WTC11 (cell line): Measurements from ENCODE around the gene FBF1. TPM values are rescaled to one million over a fixed set of nuclear protein-coding genes. Genes with fewer than 3 reads are reported as not detected.
"Not testable (repeated sequence)": the region's sequence is repeated elsewhere in the genome, so short reads cannot be mapped to it uniquely, and the experiment has no call there.

Source experiments
- ATAC-seq: fragments of 200-7000 bp; cut with Tn5 transposase; 2 replicates; pipeline ENCODE4 v1.10.0; 2021; ENCODE audit warnings: mild to moderate bottlenecking, moderate library complexity
- CTCF ChIA-PET: fragments of 300-600 bp; sonication (Branson Sonifier 250); formaldehyde crosslinking; loops from one replicate; lab custom pipeline; 2021; ENCODE audit warnings: antibody characterized with exemption; lab: Charles Lee
- POLR2A ChIA-PET: fragments of 350-600 bp; sonication (Branson Sonifier 250); formaldehyde crosslinking; loops from one replicate; lab custom pipeline; 2021; ENCODE audit warnings: antibody characterized with exemption; lab: Charles Lee
- DNase-seq: peaks from one replicate; pipeline ENCODE4 v3.0.0; 2021; ENCODE audit warnings: low spot score
- H3K27ac Mint-ChIP-seq: 2 replicates; pipeline ENCODE4 v1.8.0; 2021; ENCODE audit warnings: mixed read lengths
- H3K27me3 Mint-ChIP-seq: 2 replicates; pipeline ENCODE4 v1.8.0; 2021; ENCODE audit warnings: low read depth, mild to moderate bottlenecking, moderate library complexity, mixed read lengths
- H3K36me3 Mint-ChIP-seq: 2 replicates; pipeline ENCODE4 v1.8.0; 2021; ENCODE audit warnings: mixed read lengths
- H3K4me1 Mint-ChIP-seq: 2 replicates; pipeline ENCODE4 v1.8.0; 2022; ENCODE audit warnings: mixed read lengths
- H3K4me3 Mint-ChIP-seq: 2 replicates; pipeline ENCODE4 v1.8.0; 2021; ENCODE audit warnings: mild to moderate bottlenecking, moderate library complexity, mixed read lengths
- H3K9me3 Mint-ChIP-seq: 2 replicates; pipeline ENCODE4 v1.8.0; 2021; ENCODE audit warnings: mixed read lengths
- ARID4B ChIP-seq: sonication (generic); formaldehyde crosslinking; IDR thresholded peaks from 2 replicates; pipeline ENCODE4 v1.8.0; 2023; ENCODE audit warnings: missing genetic modification reagents, mild to moderate bottlenecking, borderline replicate concordance
- ATF3 ChIP-seq: sonication (generic); formaldehyde crosslinking; conservative IDR thresholded peaks from 2 replicates; pipeline ENCODE4 v1.8.1; 2022; ENCODE audit warnings: mild to moderate bottlenecking, missing genetic modification reagents
- EMX1 ChIP-seq: fragments of 250-450 bp; sonication (Bioruptor Pico); IDR thresholded peaks from 2 replicates; pipeline ENCODE4 v1.8.0; 2021; ENCODE audit warnings: mild to moderate bottlenecking
- ERG ChIP-seq: fragments of 250-450 bp; sonication (Bioruptor Pico); IDR thresholded peaks from 2 replicates; pipeline ENCODE4 v1.8.0; 2021; ENCODE audit warnings: mild to moderate bottlenecking
- FOXJ3 ChIP-seq: sonication (generic); formaldehyde crosslinking; IDR thresholded peaks from 2 replicates; pipeline ENCODE4 v1.9.0; 2021; ENCODE audit warnings: missing genetic modification reagents, mild to moderate bottlenecking, borderline replicate concordance
- FOXK1 ChIP-seq: sonication (generic); formaldehyde crosslinking; IDR thresholded peaks from 2 replicates; pipeline ENCODE4 v1.8.0; 2022; ENCODE audit warnings: mild to moderate bottlenecking, moderate library complexity, missing genetic modification reagents
- GABPB1 ChIP-seq: sonication (generic); formaldehyde crosslinking; IDR thresholded peaks from 2 replicates; pipeline ENCODE4 v1.8.1; 2023; ENCODE audit warnings: mild to moderate bottlenecking, missing genetic modification reagents
- GRHL2 ChIP-seq: fragments of 250-450 bp; sonication (Bioruptor Pico); IDR thresholded peaks from 2 replicates; pipeline ENCODE4 v1.8.0; 2022; ENCODE audit warnings: mild to moderate bottlenecking, moderate library complexity; ENCODE audit not compliant: insufficient replicate concordance, severe bottlenecking
- KAT7 ChIP-seq: sonication (generic); formaldehyde crosslinking; IDR thresholded peaks from 2 replicates; pipeline ENCODE4 v1.8.1; 2023; ENCODE audit warnings: missing genetic modification reagents, mild to moderate bottlenecking, borderline replicate concordance
- MXD4 ChIP-seq: fragments of 250-450 bp; sonication (Bioruptor Pico); IDR thresholded peaks from 2 replicates; pipeline ENCODE4 v1.8.0; 2021; ENCODE audit warnings: mild to moderate bottlenecking, moderate library complexity, borderline replicate concordance
- NFYB ChIP-seq: sonication (generic); formaldehyde crosslinking; conservative IDR thresholded peaks from 2 replicates; pipeline ENCODE4 v1.8.0; 2022; ENCODE audit warnings: low read depth, missing genetic modification reagents
- NR3C1 ChIP-seq: sonication (generic); formaldehyde crosslinking; conservative IDR thresholded peaks from 2 replicates; pipeline ENCODE4 v1.8.1; 2023; ENCODE audit warnings: low read depth, mild to moderate bottlenecking, missing genetic modification reagents
- RORB ChIP-seq: fragments of 250-450 bp; sonication (Bioruptor Pico); IDR thresholded peaks from 2 replicates; pipeline ENCODE4 v1.9.0; 2021; ENCODE audit warnings: mild to moderate bottlenecking
- SMAD3 ChIP-seq: sonication (generic); formaldehyde crosslinking; IDR thresholded peaks from 2 replicates; pipeline ENCODE4 v1.8.0; 2022; ENCODE audit warnings: missing genetic modification reagents, mild to moderate bottlenecking, borderline replicate concordance
- TEAD4 ChIP-seq: sonication (generic); formaldehyde crosslinking; IDR thresholded peaks from 2 replicates; pipeline ENCODE4 v1.8.0; 2022; ENCODE audit warnings: mild to moderate bottlenecking, missing genetic modification reagents
- TP53 ChIP-seq: sonication (generic); formaldehyde crosslinking; IDR thresholded peaks from 2 replicates; pipeline ENCODE4 v1.8.1; 2023; ENCODE audit warnings: mild to moderate bottlenecking, missing genetic modification reagents
- ZNF121 ChIP-seq: sonication (generic); formaldehyde crosslinking; IDR thresholded peaks from 2 replicates; pipeline ENCODE4 v1.8.0; 2023; ENCODE audit warnings: missing genetic modification reagents
- ZNF232 ChIP-seq: sonication (generic); formaldehyde crosslinking; IDR thresholded peaks from 2 replicates; pipeline ENCODE4 v1.8.0; 2022; ENCODE audit warnings: mild to moderate bottlenecking, missing genetic modification reagents
- ZNF263 ChIP-seq: sonication (generic); formaldehyde crosslinking; IDR thresholded peaks from 2 replicates; pipeline ENCODE4 v1.8.1; 2022; ENCODE audit warnings: low read depth, mild to moderate bottlenecking, moderate library complexity, missing genetic modification reagents
- ZNF396 ChIP-seq: fragments of 250-450 bp; sonication (Bioruptor Pico); IDR thresholded peaks from 2 replicates; pipeline ENCODE4 v1.8.0; 2021; ENCODE audit warnings: mild to moderate bottlenecking, moderate library complexity, borderline replicate concordance
- ZNF512 ChIP-seq: sonication (generic); formaldehyde crosslinking; IDR thresholded peaks from 2 replicates; pipeline ENCODE4 v1.8.1; 2022; ENCODE audit warnings: missing genetic modification reagents, borderline replicate concordance
- total RNA-seq: library from RNA; stranded (reverse); gene quantifications from 3 replicates; pipeline ENCODE4 v1.2.3, GENCODE V29; 2021
- TF ChIP-seq, protein P1 (sequence below): fragments of 250-450 bp; sonication (Bioruptor Pico); IDR thresholded peaks from 2 replicates; pipeline ENCODE4 v1.9.0; 2021; ENCODE audit warnings: mild to moderate bottlenecking, borderline replicate concordance

The FBF1 gene
- total RNA-seq, 1 experiment from 2014 or later = 19.8 TPM

GRCh38 chr17:75970011-75970523, 29.2 kb upstream of the FBF1 start (continued):
- no peak for TF ChIP-seq KAT7 (CRISPR knock-in tag)
- no peak for TF ChIP-seq MXD4
- TF ChIP-seq FOXJ3 (CRISPR knock-in tag) = no peak
- TF ChIP-seq GRHL2 (CRISPR knock-in tag) = no peak
- TF ChIP-seq ZNF121 (CRISPR knock-in tag) = no peak
- TF ChIP-seq, all 79 proteins: peak for 0

DNA sequence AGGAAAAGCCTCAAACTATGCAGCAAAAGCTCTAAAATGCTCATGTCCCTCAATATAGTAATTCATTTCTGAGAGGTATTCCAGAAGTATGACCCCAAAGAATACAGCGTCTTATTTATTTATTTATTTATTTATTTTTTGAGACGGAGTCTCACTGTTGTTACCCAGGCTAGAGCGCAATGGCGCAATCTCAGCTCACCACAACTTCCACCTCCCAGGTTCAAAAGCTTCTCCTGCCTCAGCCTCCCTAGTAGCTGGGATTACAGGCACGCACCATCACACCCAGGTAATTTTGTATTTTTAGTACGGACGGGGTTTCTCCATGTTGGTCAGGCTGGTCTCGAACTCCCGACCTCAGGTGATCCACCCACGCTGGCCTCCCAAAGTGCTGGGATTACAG, 28.2 kb upstream of the FBF1 start:
- CTCF ChIA-PET = interaction anchor here (1.0 to 1.4 kb wide), 3 partner anchors 31 to 311 kb away, joined by 3 to 5 read pairs (median 3); partner anchors contain the start of gene CDK3
- ATAC-seq, H3K27me3 Mint-ChIP-seq, DNase-seq, POLR2A ChIA-PET, H3K4me1 Mint-ChIP-seq, H3K27ac Mint-ChIP-seq, H3K4me3 Mint-ChIP-seq, H3K9me3 Mint-ChIP-seq: not testable (repeated sequence)
- H3K36me3 Mint-ChIP-seq = peaks cover 30% of the 10 kb centered on the region

DNA sequence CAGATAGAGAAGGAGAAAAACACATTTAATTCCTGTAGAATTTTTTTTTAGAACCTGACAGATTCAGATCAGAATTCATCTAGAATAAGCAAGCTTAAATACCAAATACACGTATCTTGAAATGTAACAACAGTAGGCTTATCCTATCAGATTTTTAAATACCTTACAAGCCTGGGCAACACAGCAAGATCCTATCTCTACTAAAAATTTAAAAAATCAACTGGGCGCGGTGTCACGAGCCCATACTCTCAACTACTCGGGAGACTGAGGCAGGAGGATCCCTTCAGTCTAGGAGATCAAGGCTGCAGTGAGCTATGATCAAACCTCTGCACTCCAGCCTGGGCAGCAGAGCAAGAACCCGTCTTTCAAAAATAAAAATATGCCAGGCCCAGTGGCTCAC, 24.6 kb upstream of the FBF1 start:
- Mint-ChIP-seq H3K27me3 (no peaks in the 10 kb centered on the region; the same call in 1 of the 2 replicates), H3K9me3 (no peaks in the 10 kb centered on the region), H3K4me1 (peaks cover 2% of the 10 kb centered on the region), H3K4me3 (no peak overlapping the region), H3K36me3 (peaks cover 15% of the 10 kb centered on the region)
- ATAC-seq (no peak), DNase-seq (no peak)
- POLR2A ChIA-PET = interaction anchor here (0.7 kb wide), 1 partner anchor 343 kb away, joined by 4 read pairs; no protein-coding TSS in a partner anchor
- no peak for TF ChIP-seq TP53 (CRISPR knock-in tag)
- no peak for TF ChIP-seq NR3C1 (CRISPR knock-in tag)
- no peak for TF ChIP-seq ZNF263
- no peak for TF ChIP-seq ERG (CRISPR knock-in tag)
- TF ChIP-seq TEAD4 (CRISPR knock-in tag) = no peak
- TF ChIP-seq, protein P1, sequence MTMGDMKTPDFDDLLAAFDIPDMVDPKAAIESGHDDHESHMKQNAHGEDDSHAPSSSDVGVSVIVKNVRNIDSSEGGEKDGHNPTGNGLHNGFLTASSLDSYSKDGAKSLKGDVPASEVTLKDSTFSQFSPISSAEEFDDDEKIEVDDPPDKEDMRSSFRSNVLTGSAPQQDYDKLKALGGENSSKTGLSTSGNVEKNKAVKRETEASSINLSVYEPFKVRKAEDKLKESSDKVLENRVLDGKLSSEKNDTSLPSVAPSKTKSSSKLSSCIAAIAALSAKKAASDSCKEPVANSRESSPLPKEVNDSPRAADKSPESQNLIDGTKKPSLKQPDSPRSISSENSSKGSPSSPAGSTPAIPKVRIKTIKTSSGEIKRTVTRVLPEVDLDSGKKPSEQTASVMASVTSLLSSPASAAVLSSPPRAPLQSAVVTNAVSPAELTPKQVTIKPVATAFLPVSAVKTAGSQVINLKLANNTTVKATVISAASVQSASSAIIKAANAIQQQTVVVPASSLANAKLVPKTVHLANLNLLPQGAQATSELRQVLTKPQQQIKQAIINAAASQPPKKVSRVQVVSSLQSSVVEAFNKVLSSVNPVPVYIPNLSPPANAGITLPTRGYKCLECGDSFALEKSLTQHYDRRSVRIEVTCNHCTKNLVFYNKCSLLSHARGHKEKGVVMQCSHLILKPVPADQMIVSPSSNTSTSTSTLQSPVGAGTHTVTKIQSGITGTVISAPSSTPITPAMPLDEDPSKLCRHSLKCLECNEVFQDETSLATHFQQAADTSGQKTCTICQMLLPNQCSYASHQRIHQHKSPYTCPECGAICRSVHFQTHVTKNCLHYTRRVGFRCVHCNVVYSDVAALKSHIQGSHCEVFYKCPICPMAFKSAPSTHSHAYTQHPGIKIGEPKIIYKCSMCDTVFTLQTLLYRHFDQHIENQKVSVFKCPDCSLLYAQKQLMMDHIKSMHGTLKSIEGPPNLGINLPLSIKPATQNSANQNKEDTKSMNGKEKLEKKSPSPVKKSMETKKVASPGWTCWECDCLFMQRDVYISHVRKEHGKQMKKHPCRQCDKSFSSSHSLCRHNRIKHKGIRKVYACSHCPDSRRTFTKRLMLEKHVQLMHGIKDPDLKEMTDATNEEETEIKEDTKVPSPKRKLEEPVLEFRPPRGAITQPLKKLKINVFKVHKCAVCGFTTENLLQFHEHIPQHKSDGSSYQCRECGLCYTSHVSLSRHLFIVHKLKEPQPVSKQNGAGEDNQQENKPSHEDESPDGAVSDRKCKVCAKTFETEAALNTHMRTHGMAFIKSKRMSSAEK = no peak
- no peak for TF ChIP-seq RORB (CRISPR knock-in tag)
- TF ChIP-seq GRHL2 (CRISPR knock-in tag) = no peak
- TF ChIP-seq ZNF396 (CRISPR knock-in tag) = no peak
- TF ChIP-seq ZNF232 = no peak
- TF ChIP-seq SMAD3 = no peak
- TF ChIP-seq EMX1 (CRISPR knock-in tag) = no peak
- no peak for TF ChIP-seq NFYB (CRISPR knock-in tag)
- no peak for TF ChIP-seq ARID4B (CRISPR knock-in tag)
- TF ChIP-seq ATF3 = no peak
- no peak for TF ChIP-seq GABPB1 (CRISPR knock-in tag)
- no peak for TF ChIP-seq ZNF512
- TF ChIP-seq FOXK1 = no peak
- TF ChIP-seq, all 79 proteins: peak for 0
- CTCF ChIA-PET = interaction anchor here (0.8 to 1.0 kb wide), 2 partner anchors 19 to 24 kb away, joined by 3 to 5 read pairs; partner anchors contain the start of gene FBF1
- no peak overlapping the region for H3K27ac Mint-ChIP-seq
